ENCODE measurements around the gene KEL.

KEL gene

GRCh38 chr7:142896741-142897379 lies 65.3 kb downstream of the KEL start:
- DNase-seq, result no peak

DNA sequence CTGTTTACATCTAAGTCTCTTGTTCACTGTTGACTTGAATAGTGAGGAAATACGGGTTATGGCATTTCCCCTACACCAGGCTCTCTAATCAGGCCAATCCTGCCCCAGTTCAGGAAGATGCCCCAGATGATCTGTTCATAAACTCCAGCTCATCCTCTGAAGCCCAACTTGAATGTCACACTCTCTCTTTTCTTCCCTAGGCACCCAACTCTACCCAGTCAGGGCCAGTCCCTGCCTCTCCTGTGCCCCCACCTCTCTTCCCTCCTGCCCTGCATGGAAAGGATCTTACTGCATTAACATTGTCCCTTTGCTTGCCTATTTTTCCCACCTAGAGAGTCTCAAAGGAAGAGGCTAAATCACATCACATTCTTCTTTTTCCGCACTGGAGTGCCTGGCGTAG lies 66.0 kb downstream of the KEL start:
- DNase-seq, result no peak

DNA sequence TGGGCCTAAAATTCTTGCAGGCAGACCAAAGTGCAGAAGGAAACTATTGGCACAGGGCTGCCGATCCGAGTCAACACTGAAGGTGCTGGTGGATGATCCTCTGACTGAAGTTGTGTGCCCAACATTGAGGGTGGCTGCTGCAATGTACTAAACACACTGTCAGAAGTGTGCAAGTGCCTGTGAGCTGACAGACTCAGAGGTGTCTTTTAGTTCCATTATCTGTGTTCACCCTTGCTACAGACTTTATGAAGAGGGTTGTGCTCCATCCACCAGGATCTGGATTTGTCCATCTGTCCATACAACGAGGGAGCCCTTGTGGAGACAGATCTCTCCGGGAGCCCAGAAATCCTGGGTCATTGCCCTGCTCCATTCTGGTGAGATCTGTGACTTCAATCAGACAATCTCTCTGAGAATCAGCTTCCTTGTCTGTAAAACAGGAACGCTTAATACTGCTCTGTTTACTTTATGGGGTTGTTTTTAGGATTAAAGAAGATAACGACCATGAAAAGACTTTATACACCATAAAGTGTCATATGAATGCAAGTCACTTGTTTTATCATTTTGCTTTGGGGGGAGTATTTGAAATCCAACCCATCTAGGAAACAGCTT lies 67.1 kb downstream of the KEL start:
- no peak for DNase-seq

DNA sequence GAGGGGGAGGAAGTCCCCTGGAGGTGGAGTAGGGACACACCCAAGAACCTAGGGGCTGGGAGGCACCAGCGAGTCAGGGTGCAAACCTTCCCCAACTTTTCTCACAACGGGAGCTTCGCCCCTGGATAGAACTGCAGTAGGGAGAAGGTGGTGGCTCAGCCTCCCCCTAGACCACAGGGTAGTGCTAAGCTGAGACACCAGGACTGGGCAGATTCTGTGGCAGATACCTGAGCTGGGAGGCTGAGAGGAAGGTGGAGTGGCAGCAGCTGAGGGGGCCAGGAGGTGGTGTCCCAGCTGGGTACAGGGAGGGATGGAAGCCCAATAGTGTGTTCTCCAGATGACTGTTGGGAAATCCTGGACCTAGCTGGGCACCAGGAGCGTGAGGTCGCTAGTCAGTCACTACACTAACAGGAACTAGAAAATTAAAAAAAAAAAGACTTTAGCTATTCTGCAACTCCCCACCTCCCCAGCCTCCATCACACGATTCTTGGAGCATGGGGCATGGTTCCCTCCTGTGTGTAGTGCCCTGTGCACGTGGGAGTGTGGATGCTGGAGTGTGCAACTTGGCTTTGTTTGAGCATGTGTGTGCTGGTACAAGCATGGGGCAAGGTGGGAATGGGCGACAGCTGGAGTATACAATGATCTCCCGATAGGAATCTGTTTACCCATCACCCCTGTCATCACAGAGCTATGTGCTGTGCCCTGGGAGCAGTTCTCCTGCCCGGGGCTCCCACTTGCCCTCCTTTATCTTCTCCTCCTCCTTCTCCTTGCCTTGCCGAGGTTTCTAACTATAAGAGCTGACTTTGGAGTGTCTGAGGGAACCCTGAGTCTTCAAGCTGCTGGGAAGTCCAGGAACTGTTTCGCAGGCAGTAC lies 67.8 kb downstream of the KEL start:
- DNase-seq, result no peak

- DNase-seq, result no peak
These were observed 69.2 kb downstream of the KEL start for GRCh38 chr7:142892951-142893350.

GRCh38 chr7:142891490-142892082 lies 70.6 kb downstream of the KEL start:
- DNase-seq, result no peak

Data from KG1 (cell line).